ENCODE results near the gene PRRG2. TPM values are rescaled to one million over a fixed set of nuclear protein-coding genes. Genes with fewer than 3 reads are reported as not detected.

PRRG2 gene
- polyA plus RNA-seq (2012; ENCODE audit: insufficient read length, low read depth) = 0.26 TPM

GRCh38 chr19:49581007-49581508, at the start of gene PRRG2:
PRRG2 (plus strand) TSS chr19:49581316; CDS start chr19:49583220, 1,904 bp downstream.
- TF ChIP-seq TAF1 (IDR thresholded peaks at IDR 0.05; ENCODE audit: borderline replicate concordance, insufficient read depth, low read length) (no peak), POLR2AphosphoS5 (IDR thresholded peaks at IDR 0.05; ENCODE audit: low read depth, low read length) (no peak), SIN3A (IDR thresholded peaks at IDR 0.05; ENCODE audit: borderline replicate concordance, insufficient read depth, low read length) (no peak), FOXP2 (optimal IDR thresholded peaks at IDR 0.05; ENCODE audit: borderline replicate concordance, extremely low read depth, extremely low read length, insufficient read depth) (no peak), REST (IDR thresholded peaks at IDR 0.05; ENCODE audit: insufficient read depth in 1 of 2, low read depth in 2 of 2, low read length in 2 of 2) (no peak)

GRCh38 chr19:49533551-49534488, 47.3 kb upstream of the PRRG2 start:
- TF ChIP-seq TAF1 (IDR thresholded peaks at IDR 0.05; ENCODE audit: borderline replicate concordance, insufficient read depth, low read length) (no peak), FOXP2 (optimal IDR thresholded peaks at IDR 0.05; ENCODE audit: borderline replicate concordance, extremely low read depth, extremely low read length, insufficient read depth) (peak; percentile 19)

- TF ChIP-seq SIN3A (IDR thresholded peaks at IDR 0.05; ENCODE audit: borderline replicate concordance, insufficient read depth, low read length) = no peak
- no peak for TF ChIP-seq REST (IDR thresholded peaks at IDR 0.05; ENCODE audit: insufficient read depth in 1 of 2, low read depth in 2 of 2, low read length in 2 of 2)
- TF ChIP-seq FOXP2 (optimal IDR thresholded peaks at IDR 0.05; ENCODE audit: borderline replicate concordance, extremely low read depth, extremely low read length, insufficient read depth) = no peak
- no peak for TF ChIP-seq POLR2AphosphoS5 (IDR thresholded peaks at IDR 0.05; ENCODE audit: low read depth, low read length)
- no peak for TF ChIP-seq TAF1 (IDR thresholded peaks at IDR 0.05; ENCODE audit: borderline replicate concordance, insufficient read depth, low read length)
Measured at GRCh38 chr19:49534632-49535385, 46.3 kb upstream of the PRRG2 start.

- TF ChIP-seq SIN3A (IDR thresholded peaks at IDR 0.05; ENCODE audit: borderline replicate concordance, insufficient read depth, low read length) (no peak), TAF1 (IDR thresholded peaks at IDR 0.05; ENCODE audit: borderline replicate concordance, insufficient read depth, low read length) (no peak), FOXP2 (optimal IDR thresholded peaks at IDR 0.05; ENCODE audit: borderline replicate concordance, extremely low read depth, extremely low read length, insufficient read depth) (no peak), POLR2AphosphoS5 (IDR thresholded peaks at IDR 0.05; ENCODE audit: low read depth, low read length) (no peak), REST (IDR thresholded peaks at IDR 0.05; ENCODE audit: insufficient read depth in 1 of 2, low read depth in 2 of 2, low read length in 2 of 2) (no peak)
Measured at GRCh38 chr19:49536921-49537462, 44.1 kb upstream of the PRRG2 start.

- no peak for TF ChIP-seq SIN3A (IDR thresholded peaks at IDR 0.05; ENCODE audit: borderline replicate concordance, insufficient read depth, low read length)
- no peak for TF ChIP-seq POLR2AphosphoS5 (IDR thresholded peaks at IDR 0.05; ENCODE audit: low read depth, low read length)
- no peak for TF ChIP-seq TAF1 (IDR thresholded peaks at IDR 0.05; ENCODE audit: borderline replicate concordance, insufficient read depth, low read length)
Measured at GRCh38 chr19:49538643-49539042, 42.5 kb upstream of the PRRG2 start.

All from PFSK-1 (cell line).